Spleen (tissue), 13 donors: Measurements from ENCODE around the gene KRTAP19-7. TPM values are rescaled to one million over a fixed set of nuclear protein-coding genes. Genes with fewer than 3 reads are reported as not detected.

Experiments
- DNase-seq: peaks from one replicate; pipeline ENCODE4 v3.0.0-alpha.2; 2020
- H3K27ac ChIP-seq, 8 donors: fragments of 200-600 bp; sonication (generic) in 7 of 8; 1 replicate in 4 of 8; 2 replicates in 4 of 8; pipeline versions ENCODE4 v1.5.0 to v1.8.0; 2016 to 2021; ENCODE audit warnings: inconsistent platforms in 4 of 8, mild to moderate bottlenecking in 4 of 8, moderate library complexity in 1 of 8
- H3K27me3 ChIP-seq, 7 donors: fragments of 200-600 bp; sonication (generic) in 6 of 7; replicated peaks in 1 of 7; 1 replicate in 4 of 7; 2 replicates in 3 of 7; pipeline versions ENCODE4 v1.5.0 to v1.8.0; 2016 to 2021; ENCODE audit warnings: inconsistent platforms in 3 of 7, mild to moderate bottlenecking in 1 of 7
- H3K36me3 ChIP-seq, 6 donors: fragments of 200-600 bp; sonication (generic) in 5 of 6; 1 replicate in 4 of 6; 2 replicates in 2 of 6; pipeline versions ENCODE4 v1.5.0 to v1.8.0; 2016 to 2021; ENCODE audit warnings: inconsistent platforms in 2 of 6
- H3K4me1 ChIP-seq, 6 donors: fragments of 200-600 bp; sonication (generic) in 5 of 6; 1 replicate in 3 of 6; 2 replicates in 3 of 6; pipeline versions ENCODE4 v1.5.0 to v1.8.0; 2016 to 2021; ENCODE audit warnings: inconsistent platforms in 3 of 6
- H3K4me3 ChIP-seq, 8 donors: fragments of 200-600 bp; sonication (generic) in 7 of 8; 1 replicate in 4 of 8; 2 replicates in 4 of 8; pipeline versions ENCODE4 v1.5.0 to v1.8.0; 2016 to 2021; ENCODE audit warnings: inconsistent platforms in 4 of 8, mild to moderate bottlenecking in 4 of 8, moderate library complexity in 2 of 8
- H3K9me3 ChIP-seq, 8 donors: fragments of 200-600 bp; sonication (generic) in 7 of 8; 1 replicate in 4 of 8; 2 replicates in 4 of 8; pipeline versions ENCODE4 v1.5.0 to v1.8.0; 2016 to 2021; ENCODE audit warnings: inconsistent platforms in 4 of 8
- CTCF ChIP-seq, 11 experiments: fragments of 200-600 bp in 7 of 11; fragments of 450-650 bp in 4 of 11; sonication (generic) in 4 of 11; IDR thresholded peaks in 8 of 11; conservative IDR thresholded peaks in 3 of 11; 1 replicate in 7 of 11; 2 replicates in 4 of 11; pipeline versions ENCODE4 v1.4.0 to v1.8.0; 2016 to 2021; ENCODE audit warnings: antibody characterized with exemption in 11 of 11, inconsistent platforms in 4 of 11, mild to moderate bottlenecking in 1 of 11
- POLR2A ChIP-seq, 3 donors: fragments of 450-650 bp; IDR thresholded peaks; one replicate each; pipeline ENCODE4 v1.5.1; 2017; ENCODE audit warnings: antibody characterized with exemption in 3 of 3, mild to moderate bottlenecking in 1 of 3
- POLR2AphosphoS5 ChIP-seq, 3 donors: sonication (generic); formaldehyde crosslinking; IDR thresholded peaks; one replicate each; pipeline ENCODE4 v1.5.1; 2017; ENCODE audit warnings: antibody characterized with exemption in 3 of 3
- WGBS, 5 donors: extraction: QIAGEN DNeasy Blood & Tissue Kit in 3 of 5; methylation state at CpG; one replicate each; pipeline versions ENCODE4 v1.1.5 to v1.1.7; 2013 to 2018; 5-methylcytosine and 5-hydroxymethylcytosine counted together
- intact Hi-C: fragments of 100-400 bp; cut with DNase I; formaldehyde crosslinking; loops from one replicate; pipeline ENCODE4 v1.15.0; 2023; ENCODE audit warnings: low total_unique reads
- long read RNA-seq, 2 donors: transcript quantifications; one replicate each; lab custom pipeline, GENCODE V29; 2026
- polyA plus RNA-seq, 3 donors: library from polyadenylated mRNA; stranded (reverse); fragments of 200-250 nt; gene quantifications; one replicate each; pipeline ENCODE4 v1.2.1, GENCODE V29; 2013
- total RNA-seq, 7 donors: library from RNA; depleted of rRNA in 3 of 7; stranded (reverse); fragments of >200 nt in 3 of 7; fragmentation: NEBNext Ultra II Directional in 4 of 7; extraction: Animal tissue kit (Norgen Biotek cat#: 25700) in 4 of 7; gene quantifications; one replicate each; pipeline versions ENCODE4 v1.1.0 to v1.2.1, GENCODE V29; 2016 to 2021
- donor health status: healthy with polysubstance abuse.
- donor health status: DM: no; HTN: no; CAD: no; lungs with moderate emphysema.
- donor health status: DM: no; HTN: no; CAD: no.
- donor health status: Bipolar disorder and iron deficiency.
- donor health status: healthy.
- donor health status: DM: no; HTN: no; CAD: no.
- donor health status: DM: yes; HTN: yes; CAD: no.

The KRTAP19-7 gene, protein sequence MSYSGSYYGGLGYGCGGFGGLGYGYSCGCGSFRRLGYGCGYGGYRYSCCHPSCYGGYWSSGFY
- total RNA-seq: not detected
- polyA plus RNA-seq: not detected
- long read RNA-seq, donor 1: 0 reads
- long read RNA-seq, donor 2: 0 reads

DNA sequence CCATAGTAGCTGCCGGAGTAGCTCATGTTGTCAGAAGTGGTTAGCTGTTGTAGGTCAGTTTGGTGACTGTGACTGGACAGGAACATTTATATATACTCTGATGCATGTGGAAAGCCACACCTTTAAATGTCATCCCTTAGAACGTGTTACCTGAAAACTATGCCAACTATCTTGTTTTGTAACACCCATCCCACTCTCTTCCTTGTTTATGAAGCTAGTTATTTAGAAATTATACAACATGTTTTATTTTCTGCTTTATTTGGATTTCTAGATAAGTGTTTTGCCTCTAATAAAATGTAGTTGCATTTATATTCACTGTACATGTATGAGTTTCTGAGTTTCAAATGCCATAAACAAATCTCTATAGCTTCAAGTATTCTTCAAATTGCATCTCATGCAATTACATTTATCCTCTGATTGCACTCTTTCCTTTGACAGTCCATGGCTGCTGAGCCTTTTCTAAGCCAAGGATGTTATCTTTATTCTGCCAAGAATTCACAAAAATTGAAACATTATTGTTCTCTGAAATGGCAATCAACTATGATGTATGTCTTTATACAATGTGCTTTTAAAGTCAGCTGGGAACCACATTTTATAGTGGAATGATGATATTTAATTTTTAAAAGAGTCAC is at the start of gene KRTAP19-7:
TSS of gene KRTAP19-7 (minus strand) at position 51 of the 632 bp plus-strand sequence. CDS start at position 26, 25 bp downstream.
- no peak for DNase-seq
- no peaks in the 10 kb centered on the region for H3K36me3 ChIP-seq
- WGBS, 5 donors: 67 to 84% (median 76%) methylated on average over 2 of the region's 2 CpGs
- H3K4me3 ChIP-seq: no peak within 1 kb of the TSS
- H3K9me3 ChIP-seq: no peaks in the 10 kb centered on the region
- no peaks in the 10 kb centered on the region for H3K27me3 ChIP-seq
- no peak within 1 kb of the TSS for H3K27ac ChIP-seq
- intact Hi-C loops: no loop called here
- TF ChIP-seq POLR2AphosphoS5 (IDR thresholded peaks at IDR 0.05) (no peak), CTCF (IDR thresholded peaks at IDR 0.05 in 8 of 11, conservative IDR thresholded peaks at IDR 0.05 in 3 of 11) (no peak), POLR2A (IDR thresholded peaks at IDR 0.05) (no peak)
- H3K4me1 ChIP-seq: no peaks in the 10 kb centered on the region

- no peak for DNase-seq
- no peak overlapping the region for H3K4me3 ChIP-seq
These were observed 44.9 kb upstream of the KRTAP19-7 start for GRCh38 chr21:30605968-30606367.

GRCh38 chr21:30600787-30601186 is 39.7 kb upstream of the KRTAP19-7 start, which contains the start of gene KRTAP22-1:
Gene KRTAP22-1 (plus strand): TSS chr21:30601087.
- intact Hi-C loops: no loop called here
- Histone ChIP-seq H3K36me3 (no peaks in the 10 kb centered on the region), H3K27ac (no peak within 1 kb of the TSS), H3K9me3 (peaks cover 0 to 18% (median under 1%) of the 10 kb centered on the region in 8 donors), H3K4me1 (no peaks in the 10 kb centered on the region), H3K4me3 (no peak within 1 kb of the TSS), H3K27me3 (no peaks in the 10 kb centered on the region)
- no peak for TF ChIP-seq POLR2A (IDR thresholded peaks at IDR 0.05)
- no peak for TF ChIP-seq POLR2AphosphoS5 (IDR thresholded peaks at IDR 0.05)
- no peak for TF ChIP-seq CTCF (IDR thresholded peaks at IDR 0.05 in 8 of 11, conservative IDR thresholded peaks at IDR 0.05 in 3 of 11)
- 0 to 94% (median 53%) methylated on average over 1 of the region's 1 CpG for WGBS, 5 donors
- DNase-seq: no peak

More at GRCh38 chr21:30605968-30606367, 44.9 kb upstream of the KRTAP19-7 start:
- no peaks in the 10 kb centered on the region for H3K27me3 ChIP-seq
- H3K4me1 ChIP-seq: no peaks in the 10 kb centered on the region
- WGBS, 5 donors: 65 to 90% (median 85%) methylated on average over 2 of the region's 2 CpGs
- no peaks in the 10 kb centered on the region for H3K36me3 ChIP-seq
- H3K27ac ChIP-seq: no peak overlapping the region
- no peak for TF ChIP-seq POLR2AphosphoS5 (IDR thresholded peaks at IDR 0.05)
- no peak for TF ChIP-seq CTCF (IDR thresholded peaks at IDR 0.05 in 8 of 11, conservative IDR thresholded peaks at IDR 0.05 in 3 of 11)
- no peak for TF ChIP-seq POLR2A (IDR thresholded peaks at IDR 0.05)
- intact Hi-C loops: no loop called here
- H3K9me3 ChIP-seq: peaks cover 0 to 25% (median 3%) of the 10 kb centered on the region in 8 donors

DNA sequence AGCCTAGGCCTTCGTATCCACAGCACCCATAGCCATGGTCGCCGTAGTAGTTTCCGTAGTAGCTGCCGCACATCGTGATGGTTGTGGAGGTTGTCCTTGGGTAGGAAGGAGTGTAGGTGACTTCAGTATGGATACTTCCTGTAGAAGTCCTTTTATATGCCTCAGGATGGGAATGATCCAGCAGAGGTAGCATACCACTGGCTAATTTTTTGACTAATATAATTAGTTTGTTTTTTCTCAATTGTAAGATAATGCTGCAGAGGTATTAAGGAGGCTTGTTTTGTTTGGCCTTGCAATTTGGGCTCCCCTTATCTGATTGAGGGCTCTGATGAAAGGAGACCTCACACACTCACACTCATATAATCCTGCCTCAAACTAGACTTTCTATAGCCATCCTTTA is 37.7 kb upstream of the KRTAP19-7 start, which contains the start of gene KRTAP6-2:
TSS of gene KRTAP6-2 (minus strand) at position 101 of the 400 bp plus-strand sequence. CDS start at position 73, 28 bp downstream.
- Histone ChIP-seq H3K4me1 (no peaks in the 10 kb centered on the region), H3K9me3 (peaks cover 0 to 16% (median 0%) of the 10 kb centered on the region in 8 donors), H3K27ac (no peak within 1 kb of the TSS), H3K36me3 (no peaks in the 10 kb centered on the region), H3K4me3 (no peak within 1 kb of the TSS), H3K27me3 (no peaks in the 10 kb centered on the region)
- 91 to 96% (median 95%) methylated on average over 6 of the region's 6 CpGs for WGBS, 5 donors
- intact Hi-C loops: no loop called here
- DNase-seq: no peak
- TF ChIP-seq CTCF (IDR thresholded peaks at IDR 0.05 in 8 of 11, conservative IDR thresholded peaks at IDR 0.05 in 3 of 11) (no peak), POLR2A (IDR thresholded peaks at IDR 0.05) (no peak), POLR2AphosphoS5 (IDR thresholded peaks at IDR 0.05) (no peak)
